Panc1 (cell line): ENCODE measurements around the gene CCND2. TPM values are rescaled to one million over a fixed set of nuclear protein-coding genes. Genes with fewer than 3 reads are reported as not detected.

Source experiments
- ATAC-seq: fragments of 200-7000 bp; cut with Tn5 transposase; 2 replicates; pipeline ENCODE4 v1.9.1; 2020; ENCODE audit warnings: mild to moderate bottlenecking, moderate library complexity
- BruUV-seq: library from RNA; stranded (reverse); fragments of 400-500 nt; replicated peaks from 2 replicates; lab custom pipeline; 2021; lab: Mats Ljungman, UMichigan
- CTCF ChIA-PET: fragments of 300-600 bp; sonication (Branson Sonifier 250); formaldehyde crosslinking; loops from one replicate; lab custom pipeline; 2022; ENCODE audit warnings: antibody characterized with exemption; lab: Charles Lee
- POLR2A ChIA-PET: fragments of 300-600 bp; sonication (Branson Sonifier 250); formaldehyde crosslinking; loops from one replicate; lab custom pipeline; 2022; ENCODE audit warnings: antibody characterized with exemption; lab: Charles Lee
- DNase-seq: peaks from one replicate; pipeline ENCODE4 v3.0.0-alpha.2; 2010; ENCODE audit warnings: low read depth, low spot score
- H3K27ac ChIP-seq: 2 replicates; pipeline ENCODE4 v1.5.1; 2011; ENCODE audit warnings: mild to moderate bottlenecking, low read length, inconsistent platforms
- H3K27me3 ChIP-seq: fragments of 200-500 bp; sonication (Bioruptor generic); 2 replicates; pipeline ENCODE4 v1.6.0; 2014; ENCODE audit warnings: low read length, inconsistent platforms; ENCODE audit not compliant: control insufficient read depth, insufficient read depth
- H3K36me3 ChIP-seq: fragments of 200-500 bp; sonication (Bioruptor generic); 2 replicates; pipeline ENCODE4 v1.5.1; 2014; ENCODE audit warnings: inconsistent platforms, mild to moderate bottlenecking, low read length, moderate library complexity; ENCODE audit not compliant: control insufficient read depth, insufficient read depth
- H3K4me1 ChIP-seq: 2 replicates; pipeline ENCODE4 v1.5.1; 2011; ENCODE audit warnings: inconsistent platforms, mild to moderate bottlenecking, low read length, moderate library complexity; ENCODE audit not compliant: control insufficient read depth, insufficient read depth
- H3K4me3 ChIP-seq, 2 experiments: 2 replicates each; pipeline ENCODE4 v1.5.1; 2011 to 2012; ENCODE audit warnings: low read depth in 2 of 2, low read length in 2 of 2, mild to moderate bottlenecking in 2 of 2, inconsistent platforms in 1 of 2, moderate library complexity in 1 of 2
- H3K9me3 ChIP-seq: fragments of 200-500 bp; sonication (Bioruptor generic); 2 replicates; pipeline ENCODE4 v1.5.1; 2014; ENCODE audit warnings: low read depth, mild to moderate bottlenecking, inconsistent platforms, low read length, moderate library complexity; ENCODE audit not compliant: control insufficient read depth, insufficient read depth
- CTCF ChIP-seq: fragments of 450-650 bp; IDR thresholded peaks from 2 replicates; pipeline ENCODE4 v1.5.1; 2017; ENCODE audit warnings: mild to moderate bottlenecking
- POLR2AphosphoS5 ChIP-seq: IDR thresholded peaks from 2 replicates; pipeline ENCODE4 v1.6.1; 2012; ENCODE audit warnings: mild to moderate bottlenecking, low read depth, low read length, moderate library complexity
- REST ChIP-seq, 2 experiments: IDR thresholded peaks; 2 replicates each; pipeline ENCODE4 v1.6.1; 2011 to 2012; ENCODE audit warnings: low read depth in 2 of 2, control low read depth in 1 of 2, low read length in 1 of 2, mild to moderate bottlenecking in 1 of 2, moderate library complexity in 1 of 2; ENCODE audit not compliant: insufficient read depth in 1 of 2
- SIN3A ChIP-seq: IDR thresholded peaks from 2 replicates; pipeline ENCODE4 v1.6.1; 2012; ENCODE audit warnings: low read depth, mild to moderate bottlenecking, low read length, moderate library complexity, borderline replicate concordance; ENCODE audit not compliant: insufficient read depth
- TCF7L2 ChIP-seq: IDR thresholded peaks from 2 replicates; pipeline ENCODE4 v1.6.1; 2011; ENCODE audit warnings: mild to moderate bottlenecking, low read depth, low read length, inconsistent platforms
- in situ Hi-C: cut with HindIII; loops from 2 replicates; pipeline ENCODE4 v1.10.0; 2016; ENCODE audit warnings: low sequenced_read_pairs, low pct_unique_long_range_greater_than_20kb
- intact Hi-C: fragments of 100-400 bp; cut with micrococcal nuclease; formaldehyde crosslinking; loops from one replicate; pipeline ENCODE4 v1.10.0; 2022; ENCODE audit not compliant: unreplicated experiment
- total RNA-seq: library from RNA; stranded (reverse); gene quantifications from one replicate; pipeline ENCODE4 v1.2.1, GENCODE V29; 2021; ENCODE audit not compliant: unreplicated experiment

The CCND2 gene
- total RNA-seq, 1 experiment from 2014 or later: 1.5 TPM

- Histone ChIP-seq H3K27me3 (peaks cover 17% of the 10 kb centered on the region), H3K27ac (no peak overlapping the region)
These were observed 3.6 kb downstream of the CCND2 start for GRCh38 chr12:4277205-4277543.

GRCh38 chr12:4277857-4278256 is 4.3 kb downstream of the CCND2 start:
- intact Hi-C loops: loop anchor here (2.0 to 10.0 kb wide), 4 partner anchors 173 to 393 kb away; no protein-coding TSS in a partner anchor
- no peaks in the 10 kb centered on the region; the same call in 1 of the 2 replicates for H3K4me1 ChIP-seq
- POLR2A ChIA-PET: no interaction called here
- BruUV-seq: no TSS peak
- no peaks in the 10 kb centered on the region for H3K36me3 ChIP-seq
- CTCF ChIA-PET: interaction anchor here (2.5 kb wide), 1 partner anchor 393 kb away, joined by 11 read pairs; no protein-coding TSS in a partner anchor
- in situ Hi-C loops: no loop called here
- ATAC-seq (no peak), DNase-seq (no peak)
- no peaks in the 10 kb centered on the region for H3K9me3 ChIP-seq
- peaks cover 16% of the 10 kb centered on the region for H3K27me3 ChIP-seq
- no peak overlapping the region for H3K4me3 ChIP-seq
- no peak overlapping the region for H3K27ac ChIP-seq
- TF ChIP-seq POLR2AphosphoS5 (no peak), TCF7L2 (no peak), REST (IDR thresholded peaks at IDR 0.05; ENCODE audit: insufficient read depth in 1 of 2, low read depth in 2 of 2, low read length in 1 of 2) (no peak), CTCF (no peak), SIN3A (no peak)

More at GRCh38 chr12:4277205-4277543, 3.6 kb downstream of the CCND2 start:
- Histone ChIP-seq H3K9me3 (no peaks in the 10 kb centered on the region), H3K4me3 (no peak overlapping the region), H3K36me3 (no peaks in the 10 kb centered on the region), H3K4me1 (no peaks in the 10 kb centered on the region; the same call in 1 of the 2 replicates)
- intact Hi-C loops: loop anchor here (2.0 to 10.0 kb wide), 4 partner anchors 172 to 392 kb away; no protein-coding TSS in a partner anchor
- TF ChIP-seq SIN3A (no peak), CTCF (peak; percentile 37)
- BruUV-seq: no TSS peak
- ChIA-PET POLR2A (no interaction called here), CTCF (interaction anchor here (0.6 to 2.5 kb wide), 10 partner anchors 29 to 1384 kb away, joined by 3 to 11 read pairs (median 4); no protein-coding TSS in a partner anchor)
- DNase-seq (no peak), ATAC-seq (no peak)
- in situ Hi-C loops: no loop called here
